Measurements from ENCODE around the gene IRF2BPL.
"Not testable (repeated sequence)": the region's sequence is repeated elsewhere in the genome, so short reads cannot be mapped to it uniquely, and the experiment has no call there.

The IRF2BPL gene

GRCh38 chr14:77033622-77034589 is 5.4 kb upstream of the IRF2BPL start:
- DNase-seq = peak; percentile 91

- peak; percentile 92 for DNase-seq
Observed at GRCh38 chr14:77032844-77033621, 4.5 kb upstream of the IRF2BPL start.

GRCh38 chr14:77032491-77032843 is 4.0 kb upstream of the IRF2BPL start:
- DNase-seq = no peak

GRCh38 chr14:77031759-77032490 is 3.4 kb upstream of the IRF2BPL start:
- no peak for DNase-seq

- DNase-seq = peak; percentile 74
Observed at GRCh38 chr14:77027538-77028383, 747 bp downstream of the IRF2BPL start.

- peak; percentile 39 for DNase-seq
Observed at GRCh38 chr14:77026930-77027537, 1.5 kb downstream of the IRF2BPL start.

- peak; percentile 50 for DNase-seq
Observed at GRCh38 chr14:77026166-77026929, 2.2 kb downstream of the IRF2BPL start.

GRCh38 chr14:77025744-77026165 is 2.8 kb downstream of the IRF2BPL start:
- no peak for DNase-seq

GRCh38 chr14:77024171-77024691 is 4.3 kb downstream of the IRF2BPL start:
- DNase-seq = peak; percentile 85

GRCh38 chr14:77023001-77023996 is 5.2 kb downstream of the IRF2BPL start:
- DNase-seq = peak; percentile 64

- DNase-seq = peak; percentile 71
Observed at GRCh38 chr14:77022236-77022852, 6.2 kb downstream of the IRF2BPL start.

- not testable (repeated sequence) for DNase-seq
Observed at GRCh38 chr14:77021424-77021823, 7.1 kb downstream of the IRF2BPL start.

GRCh38 chr14:77018785-77019184 is 9.7 kb downstream of the IRF2BPL start:
- no peak for DNase-seq

- no peak for DNase-seq
Observed at GRCh38 chr14:77017666-77018065, 10.8 kb downstream of the IRF2BPL start.

- no peak for DNase-seq
Observed at GRCh38 chr14:77014734-77015133, 13.8 kb downstream of the IRF2BPL start.

- DNase-seq = no peak
Observed at GRCh38 chr14:77014004-77014604, 14.4 kb downstream of the IRF2BPL start.

GRCh38 chr14:77012193-77012765 is 16.2 kb downstream of the IRF2BPL start:
- no peak for DNase-seq

GRCh38 chr14:77011245-77011644 is 17.3 kb downstream of the IRF2BPL start:
- peak; percentile 76 for DNase-seq

Measured in NCI-H345 (cell line).